AG04449 (cell line): ENCODE results near the gene PTAR1.

Experiments used
- CTCF ChIA-PET: fragments of 350-600 bp; formaldehyde crosslinking; extraction: SDS; loops from one replicate; lab custom pipeline; 2021; ENCODE audit warnings: antibody characterized with exemption; lab: Yijun Ruan, JAX
- POLR2A ChIA-PET: fragments of 400-600, 350-600 bp; formaldehyde crosslinking; extraction: SDS; loops from one replicate; lab custom pipeline; 2020; ENCODE audit warnings: antibody characterized with exemption, inconsistent platforms; lab: Yijun Ruan, JAX
- DNase-seq: peaks from one replicate; pipeline ENCODE4 v3.0.0-alpha.2; 2010; ENCODE audit warnings: low read depth, low spot score
- H3K4me3 ChIP-seq: 2 replicates; pipeline ENCODE4 v1.5.1; 2011; ENCODE audit warnings: low read depth, mild to moderate bottlenecking, control low read depth, low read length
- CTCF ChIP-seq: IDR thresholded peaks from one replicate; pipeline ENCODE4 v1.5.1; 2011; ENCODE audit warnings: mild to moderate bottlenecking, moderate library complexity, low read length, control low read depth, inconsistent platforms; ENCODE audit not compliant: insufficient read depth; ENCODE audit errors: missing control alignments

PTAR1 gene

GRCh38 chr9:69755205-69755604 lies 4.6 kb downstream of the PTAR1 start:
- no peak for DNase-seq
- TF ChIP-seq CTCF, result no peak
- POLR2A ChIA-PET, result no interaction called here
- no peak overlapping the region for H3K4me3 ChIP-seq
- CTCF ChIA-PET, result interaction anchor here (1.3 to 1.8 kb wide), 2 partner anchors 9 to 82 kb away, joined by 4 to 9 read pairs; partner anchors contain the start of gene APBA1

- H3K4me3 ChIP-seq, result no peak overlapping the region
- no peak for DNase-seq
- ChIA-PET CTCF (interaction anchor here (0.5 to 1.5 kb wide), 2 partner anchors 22 to 82 kb away, joined by 3 to 6 read pairs; partner anchors contain the start of gene APBA1), POLR2A (no interaction called here)
- no peak for TF ChIP-seq CTCF
These were observed 6.0 kb downstream of the PTAR1 start for GRCh38 chr9:69753830-69754229.

GRCh38 chr9:69750085-69750484 lies 9.7 kb downstream of the PTAR1 start:
- CTCF ChIA-PET, result interaction anchor here (0.8 to 2.9 kb wide), 4 partner anchors 9 to 205 kb away, joined by 3 to 7 read pairs (median 4); no protein-coding TSS in a partner anchor

GRCh38 chr9:69748304-69748703 lies 11.5 kb downstream of the PTAR1 start:
- ChIA-PET CTCF (interaction anchor here (0.7 to 5.4 kb wide), 5 partner anchors 15 to 482 kb away, joined by 3 to 31 read pairs (median 3); no protein-coding TSS in a partner anchor), POLR2A (no interaction called here)
- TF ChIP-seq CTCF, result no peak
- no peak for DNase-seq
- H3K4me3 ChIP-seq, result no peak overlapping the region

More at GRCh38 chr9:69750085-69750484, 9.7 kb downstream of the PTAR1 start:
- DNase-seq, result no peak
- no peak for TF ChIP-seq CTCF
- H3K4me3 ChIP-seq, result no peak overlapping the region
- POLR2A ChIA-PET, result no interaction called here

- no peak overlapping the region for H3K4me3 ChIP-seq
- ChIA-PET CTCF (interaction anchor here (0.7 to 5.4 kb wide), 11 partner anchors 11 to 483 kb away, joined by 3 to 31 read pairs (median 5); partner anchors contain the start of gene APBA1), POLR2A (no interaction called here)
- no peak for DNase-seq
- no peak for TF ChIP-seq CTCF
These were observed 12.8 kb downstream of the PTAR1 start for GRCh38 chr9:69746859-69747560.

GRCh38 chr9:69745716-69746437 lies 13.9 kb downstream of the PTAR1 start:
- POLR2A ChIA-PET, result no interaction called here
- no peak for DNase-seq
- peak; percentile 15 for TF ChIP-seq CTCF
- no peak overlapping the region for H3K4me3 ChIP-seq
- CTCF ChIA-PET, result interaction anchor here (0.7 to 5.4 kb wide), 12 partner anchors 10 to 366 kb away, joined by 3 to 31 read pairs (median 4); no protein-coding TSS in a partner anchor
